GM18499 (cell line): ENCODE data around the gene C12orf50.
A peak's percentile ranks its signal among the peaks of the same experiment; 100 is the strongest.
"Not testable (repeated sequence)": the region's sequence is repeated elsewhere in the genome, so short reads cannot be mapped to it uniquely, and the experiment has no call there.

ENCODE experiments used
- ATAC-seq: cut with Tn5 transposase; IDR thresholded peaks from one replicate; pipeline ENCODE4 v1.9.1; 2021; ENCODE audit warnings: moderate number of reproducible peaks; ENCODE audit not compliant: insufficient read depth, unreplicated experiment

C12orf50 gene

GRCh38 chr12:87995581-87996178 lies 33.5 kb downstream of the C12orf50 start:
- ATAC-seq: peak; percentile 62

DNA sequence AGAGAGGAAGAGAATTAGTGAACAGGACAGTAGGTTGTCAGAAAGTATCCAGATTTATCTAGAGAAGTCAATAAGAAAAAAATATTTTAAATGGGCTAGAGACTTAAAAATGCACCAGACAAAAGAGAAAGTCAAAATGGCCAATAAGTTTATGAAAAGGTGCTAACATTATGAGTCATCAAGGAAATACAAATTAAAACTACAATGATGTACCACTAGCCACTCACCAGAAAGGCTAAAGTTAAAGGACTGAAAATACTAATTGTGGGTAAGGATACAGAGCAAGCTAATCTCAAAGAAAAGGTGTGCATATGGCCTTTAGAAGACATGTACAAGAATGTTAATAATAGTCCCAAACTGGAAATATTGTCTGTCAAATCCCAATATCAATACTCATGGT lies 37.7 kb downstream of the C12orf50 start:
- ATAC-seq: no peak

DNA sequence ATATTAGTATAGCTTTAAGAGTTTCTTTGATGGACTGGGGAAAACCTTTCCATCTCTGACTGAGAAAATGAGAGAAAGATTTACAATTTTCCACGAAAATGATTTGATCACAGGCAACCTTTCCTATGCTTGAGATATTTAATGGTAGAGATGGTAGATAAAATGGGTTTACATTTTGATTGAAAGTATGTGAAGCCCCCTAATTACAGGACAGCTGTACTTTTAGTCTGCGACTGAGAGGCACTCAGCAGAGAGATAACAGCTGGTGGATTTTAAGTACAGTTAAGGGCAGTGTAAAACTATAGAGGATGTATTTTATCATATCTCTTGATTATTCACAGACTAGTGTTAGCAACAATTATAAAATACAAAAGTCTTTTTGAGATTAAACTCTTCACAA lies 40.7 kb downstream of the C12orf50 start:
- no peak for ATAC-seq

DNA sequence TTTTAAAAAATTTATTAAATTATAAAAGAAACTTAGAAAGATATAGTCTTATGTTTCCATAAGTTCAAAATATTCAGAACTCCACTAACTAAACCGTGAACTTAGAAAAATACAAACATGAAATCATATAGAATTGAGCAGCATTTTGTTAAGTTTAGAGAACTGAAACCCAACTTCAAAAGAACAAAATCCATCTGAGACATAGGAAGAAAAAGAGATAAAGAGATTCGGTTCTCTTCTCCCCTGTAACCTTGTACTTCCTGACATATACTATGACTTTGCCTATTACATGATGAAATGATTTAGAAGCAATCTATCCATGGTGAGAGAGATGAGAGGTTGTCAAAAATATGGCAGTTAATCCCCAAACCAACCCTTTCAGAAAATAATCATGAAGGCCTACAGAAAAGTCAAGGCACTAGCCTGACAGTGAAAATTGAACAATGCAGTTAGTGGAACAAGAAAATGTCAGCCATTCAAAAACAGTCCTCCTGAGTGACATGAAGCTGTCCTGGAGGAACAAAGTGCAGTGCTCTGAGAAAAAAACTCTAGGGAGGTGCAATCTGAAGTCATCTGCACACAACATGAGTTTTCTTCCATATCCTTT lies 44.0 kb downstream of the C12orf50 start:
- no peak for ATAC-seq

DNA sequence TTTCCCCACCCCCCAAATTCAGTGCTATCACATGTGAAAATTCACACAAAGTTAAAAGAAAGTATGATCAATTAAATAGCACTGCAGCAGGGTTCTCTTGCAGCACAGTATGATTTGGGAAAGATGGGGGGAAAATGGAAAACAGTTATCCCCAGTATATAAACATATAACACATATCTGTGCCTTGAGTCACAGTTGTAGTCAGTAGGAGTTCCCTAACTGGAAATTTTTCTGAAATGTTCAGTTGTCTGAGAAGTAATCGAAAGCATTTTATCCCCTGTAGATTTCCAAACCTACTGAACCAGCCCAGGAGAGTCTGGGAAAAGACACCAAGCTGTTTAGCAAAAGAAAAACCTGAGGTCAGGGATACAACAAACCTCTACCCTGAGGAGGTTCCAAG lies 47.0 kb downstream of the C12orf50 start:
- no peak for ATAC-seq

DNA sequence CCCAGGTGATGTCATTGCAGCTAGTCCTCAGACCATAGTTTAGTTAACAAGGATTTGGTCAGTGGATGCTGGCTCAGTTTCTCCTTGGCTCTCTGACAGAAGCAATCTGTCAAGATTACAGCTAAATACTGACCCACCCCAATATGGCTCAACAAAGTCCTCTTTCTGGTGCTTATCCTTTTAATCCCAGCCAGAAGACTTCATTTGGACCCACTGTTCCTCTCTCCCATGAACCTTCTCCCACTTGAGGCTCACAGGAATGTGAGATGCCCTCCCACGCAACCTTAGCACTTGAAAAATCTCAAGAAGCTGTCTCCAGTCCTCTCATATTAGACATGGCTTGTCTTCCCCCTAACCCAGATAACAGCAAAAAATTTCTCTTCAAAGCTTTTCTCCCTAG lies 47.7 kb downstream of the C12orf50 start:
- ATAC-seq: no peak

- no peak for ATAC-seq
Observed at GRCh38 chr12:87975879-87976278, 53.3 kb downstream of the C12orf50 start.

GRCh38 chr12:87967871-87968270 lies 61.3 kb downstream of the C12orf50 start:
- ATAC-seq: no peak

- no peak for ATAC-seq
Observed at GRCh38 chr12:87960566-87960965, 68.6 kb downstream of the C12orf50 start.

DNA sequence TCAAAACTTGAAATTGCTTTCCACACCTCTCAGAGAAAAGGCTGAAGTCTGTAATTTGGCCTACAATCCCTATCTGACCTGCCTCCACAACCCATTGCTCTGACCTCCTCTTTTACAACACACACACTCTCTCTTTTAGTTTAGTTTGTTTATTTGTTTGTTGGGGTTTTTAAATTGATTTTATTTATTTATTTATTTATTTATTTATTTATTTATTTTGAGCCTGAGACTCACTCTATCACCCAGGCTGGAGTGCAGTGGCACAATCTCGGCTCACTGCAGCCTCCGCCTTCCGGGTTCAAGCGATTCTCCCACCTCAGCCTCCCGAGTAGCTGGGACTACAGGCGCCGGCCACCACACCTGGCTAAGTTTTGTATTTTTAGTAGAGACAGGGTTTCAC lies 75.2 kb downstream of the C12orf50 start:
- not testable (repeated sequence) for ATAC-seq

- no peak for ATAC-seq
Observed at GRCh38 chr12:87953256-87953860, 75.8 kb downstream of the C12orf50 start.

GRCh38 chr12:87952850-87953249 lies 76.4 kb downstream of the C12orf50 start:
- ATAC-seq: no peak

- ATAC-seq: no peak
Observed at GRCh38 chr12:87952223-87952622, 77.0 kb downstream of the C12orf50 start.

GRCh38 chr12:87943762-87944161 lies 85.4 kb downstream of the C12orf50 start:
- ATAC-seq: no peak

GRCh38 chr12:87943023-87943422 lies 86.2 kb downstream of the C12orf50 start:
- ATAC-seq: no peak

DNA sequence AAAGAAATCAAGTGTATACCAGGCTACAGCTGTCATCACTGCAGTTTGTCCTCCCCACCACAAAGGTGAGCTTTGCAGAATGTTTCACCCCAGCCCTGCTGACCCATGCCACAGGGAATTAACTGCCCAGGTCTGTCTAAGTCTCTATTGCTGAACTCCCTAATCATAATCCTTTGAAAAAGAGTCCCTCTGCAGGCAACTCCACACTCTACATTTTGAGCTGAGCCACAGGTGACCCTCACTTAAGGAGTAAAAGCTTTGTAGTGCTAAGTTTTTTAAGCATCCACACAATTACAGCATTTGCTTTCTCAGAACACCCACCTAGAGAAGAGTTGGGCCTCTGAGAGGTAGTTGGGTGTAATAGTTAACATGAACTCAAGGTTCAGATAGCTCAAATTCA lies 90.0 kb downstream of the C12orf50 start:
- no peak for ATAC-seq

GRCh38 chr12:87935216-87935615 lies 94.0 kb downstream of the C12orf50 start:
- ATAC-seq: no peak

DNA sequence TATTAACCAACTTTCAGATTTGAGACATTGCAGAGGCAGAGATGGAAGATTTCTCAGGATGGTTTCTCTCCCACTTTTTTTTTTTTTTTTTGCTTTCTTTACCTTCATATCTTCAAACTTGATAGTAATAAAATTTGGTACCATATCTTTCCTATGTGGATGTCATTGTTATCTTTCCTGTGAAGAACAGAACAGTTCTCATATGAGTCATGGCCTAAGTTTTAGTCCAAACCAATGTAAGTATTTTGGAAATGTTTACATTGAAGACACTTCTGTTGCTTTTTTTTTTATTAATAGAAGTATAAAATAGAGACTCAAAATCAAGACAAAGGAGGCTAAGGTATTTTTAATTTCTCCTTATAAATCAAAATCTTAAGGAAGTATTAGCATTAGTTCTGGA lies 95.2 kb downstream of the C12orf50 start:
- no peak for ATAC-seq

DNA sequence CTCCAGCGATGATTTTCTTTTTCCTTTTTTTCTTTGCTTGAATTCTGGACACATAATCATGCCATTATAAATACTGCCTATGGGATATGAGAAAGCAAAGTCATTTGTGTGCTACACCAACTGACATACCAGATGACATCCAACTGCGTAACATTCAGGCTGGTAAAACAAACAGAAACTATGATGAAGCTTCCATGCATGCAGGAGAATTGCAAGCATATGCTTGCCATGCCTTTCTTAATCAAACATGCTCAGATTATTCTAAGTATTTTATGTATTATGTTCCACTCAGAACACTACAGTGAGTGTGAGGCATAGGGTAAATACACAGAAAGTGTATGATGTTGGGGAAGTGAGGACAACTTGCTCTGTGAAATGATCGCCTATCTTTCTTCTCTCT lies 97.4 kb downstream of the C12orf50 start:
- ATAC-seq: no peak

DNA sequence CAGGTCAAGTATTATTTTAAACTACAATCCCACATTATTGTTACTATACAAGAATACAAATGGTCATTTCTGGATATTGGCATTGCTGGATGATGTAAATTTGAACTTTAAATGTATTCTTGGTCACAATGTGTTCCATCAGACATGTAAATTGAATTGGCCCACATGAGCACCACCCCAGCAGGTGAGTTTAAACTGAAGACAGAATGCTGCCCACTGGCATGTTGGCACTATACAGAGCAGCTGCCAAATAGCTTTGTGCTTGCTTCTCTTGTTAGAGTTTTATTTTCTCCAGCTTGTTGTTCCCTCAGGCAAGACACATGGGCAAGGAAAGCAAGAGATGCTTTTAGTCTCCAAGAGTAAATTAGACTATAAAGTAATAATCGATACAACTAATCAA lies 98.6 kb downstream of the C12orf50 start:
- no peak for ATAC-seq
